SJSA1 (cell line): Measurements from ENCODE around the gene SLC19A1. TPM values are rescaled to one million over a fixed set of nuclear protein-coding genes. Genes with fewer than 3 reads are reported as not detected.
"Not testable (repeated sequence)": the region's sequence is repeated elsewhere in the genome, so short reads cannot be mapped to it uniquely, and the experiment has no call there.

Experiments used
- DNase-seq, 2 experiments: peaks; one replicate each; pipeline ENCODE4 v3.0.0-alpha.2; 2015 to 2020; ENCODE audit warnings: low spot score in 2 of 2, low read depth in 1 of 2
- H3K27ac ChIP-seq: fragments of 250-450 bp; sonication (Bioruptor Pico); 2 replicates; pipeline ENCODE4 v1.5.1; 2020; ENCODE audit warnings: mild to moderate bottlenecking, moderate library complexity
- H3K27me3 ChIP-seq: fragments of 250-450 bp; sonication (Bioruptor Pico); replicated peaks from 2 replicates; pipeline ENCODE4 v1.5.1; 2020; ENCODE audit warnings: mild to moderate bottlenecking, moderate library complexity
- H3K36me3 ChIP-seq: fragments of 250-450 bp; sonication (Bioruptor Pico); 2 replicates; pipeline ENCODE4 v1.5.1; 2020; ENCODE audit warnings: mild to moderate bottlenecking
- H3K4me1 ChIP-seq: fragments of 250-450 bp; sonication (Bioruptor Pico); replicated peaks from 2 replicates; pipeline ENCODE4 v1.6.1; 2021; ENCODE audit warnings: mild to moderate bottlenecking
- H3K4me3 ChIP-seq: fragments of 250-450 bp; sonication (Bioruptor Pico); 2 replicates; pipeline ENCODE4 v1.5.1; 2020; ENCODE audit warnings: mild to moderate bottlenecking
- H3K9me3 ChIP-seq: fragments of 250-450 bp; sonication (Bioruptor Pico); replicated peaks from 2 replicates; pipeline ENCODE4 v1.5.1; 2020; ENCODE audit warnings: mild to moderate bottlenecking
- total RNA-seq: library from RNA; depleted of rRNA; stranded (reverse); fragments of >200 nt; shearing (Covaris generic); gene quantifications from 2 replicates; pipeline ENCODE4 v1.2.3, GENCODE V29; 2014

Gene SLC19A1
- total RNA-seq, 1 experiment from 2014 or later = 18.0 TPM

- H3K27ac ChIP-seq = no peak overlapping the region
- no peak for DNase-seq
- H3K36me3 ChIP-seq = peaks cover 4% of the 10 kb centered on the region
- H3K4me3 ChIP-seq = no peak overlapping the region
- H3K4me1 ChIP-seq = no peaks in the 10 kb centered on the region
- no peaks in the 10 kb centered on the region for H3K9me3 ChIP-seq
- no peaks in the 10 kb centered on the region for H3K27me3 ChIP-seq
These were observed 34.7 kb downstream of the SLC19A1 start for GRCh38 chr21:45507523-45507875.

GRCh38 chr21:45506836-45507522 lies 35.3 kb downstream of the SLC19A1 start:
- DNase-seq = no peak
- H3K27ac ChIP-seq = no peak overlapping the region
- no peak overlapping the region for H3K4me3 ChIP-seq
- no peaks in the 10 kb centered on the region for H3K27me3 ChIP-seq
- H3K4me1 ChIP-seq = no peaks in the 10 kb centered on the region
- H3K9me3 ChIP-seq = no peaks in the 10 kb centered on the region
- H3K36me3 ChIP-seq = no peaks in the 10 kb centered on the region; the same call in 1 of the 2 replicates

- no peak for DNase-seq
- H3K4me1 ChIP-seq = no peaks in the 10 kb centered on the region
- H3K4me3 ChIP-seq = no peak overlapping the region
- no peaks in the 10 kb centered on the region for H3K9me3 ChIP-seq
- H3K27me3 ChIP-seq = no peaks in the 10 kb centered on the region
- no peaks in the 10 kb centered on the region; the same call in 1 of the 2 replicates for H3K36me3 ChIP-seq
- H3K27ac ChIP-seq = no peak overlapping the region
These were observed 35.9 kb downstream of the SLC19A1 start for GRCh38 chr21:45506241-45506817.

- no peaks in the 10 kb centered on the region for H3K9me3 ChIP-seq
- no peaks in the 10 kb centered on the region; the same call in 1 of the 2 replicates for H3K36me3 ChIP-seq
- no peak overlapping the region for H3K27ac ChIP-seq
- no peaks in the 10 kb centered on the region for H3K4me1 ChIP-seq
- H3K4me3 ChIP-seq = no peak overlapping the region
- no peaks in the 10 kb centered on the region for H3K27me3 ChIP-seq
- DNase-seq = no peak
These were observed 36.7 kb downstream of the SLC19A1 start for GRCh38 chr21:45505416-45506021.

- H3K36me3 ChIP-seq = no peaks in the 10 kb centered on the region; the same call in 1 of the 2 replicates
- DNase-seq = no peak
- no peaks in the 10 kb centered on the region for H3K9me3 ChIP-seq
- H3K4me3 ChIP-seq = no peak overlapping the region
- no peaks in the 10 kb centered on the region for H3K27me3 ChIP-seq
- no peaks in the 10 kb centered on the region for H3K4me1 ChIP-seq
- no peak overlapping the region for H3K27ac ChIP-seq
These were observed 37.5 kb downstream of the SLC19A1 start for GRCh38 chr21:45504516-45505415.

GRCh38 chr21:45504021-45504515 lies 38.2 kb downstream of the SLC19A1 start:
- Histone ChIP-seq H3K27ac (no peak overlapping the region), H3K27me3 (no peaks in the 10 kb centered on the region), H3K4me1 (no peaks in the 10 kb centered on the region), H3K36me3 (no peaks in the 10 kb centered on the region), H3K4me3 (no peak overlapping the region), H3K9me3 (no peaks in the 10 kb centered on the region)
- no peak for DNase-seq

GRCh38 chr21:45503226-45503625 lies 39.0 kb downstream of the SLC19A1 start:
- not testable (repeated sequence) for H3K4me3 ChIP-seq, H3K4me1 ChIP-seq, H3K27me3 ChIP-seq, H3K9me3 ChIP-seq, H3K27ac ChIP-seq, H3K36me3 ChIP-seq, DNase-seq

- H3K4me1 ChIP-seq = no peaks in the 10 kb centered on the region
- no peaks in the 10 kb centered on the region for H3K27me3 ChIP-seq
- no peak overlapping the region for H3K4me3 ChIP-seq
- no peaks in the 10 kb centered on the region for H3K9me3 ChIP-seq
- H3K27ac ChIP-seq = no peak overlapping the region
- no peak for DNase-seq
- H3K36me3 ChIP-seq = no peaks in the 10 kb centered on the region
These were observed 39.6 kb downstream of the SLC19A1 start for GRCh38 chr21:45502600-45502999.

GRCh38 chr21:45502006-45502345 lies 40.3 kb downstream of the SLC19A1 start:
- DNase-seq = no peak
- Histone ChIP-seq H3K27ac (no peak overlapping the region), H3K27me3 (no peaks in the 10 kb centered on the region), H3K36me3 (no peaks in the 10 kb centered on the region), H3K4me1 (no peaks in the 10 kb centered on the region), H3K4me3 (no peak overlapping the region), H3K9me3 (no peaks in the 10 kb centered on the region)

- H3K36me3 ChIP-seq, H3K27me3 ChIP-seq, DNase-seq, H3K4me3 ChIP-seq, H3K4me1 ChIP-seq, H3K27ac ChIP-seq, H3K9me3 ChIP-seq: not testable (repeated sequence)
These were observed 40.9 kb downstream of the SLC19A1 start for GRCh38 chr21:45501081-45502005.

GRCh38 chr21:45499970-45500577 lies 42.2 kb downstream of the SLC19A1 start:
- H3K36me3 ChIP-seq = no peaks in the 10 kb centered on the region
- H3K27me3 ChIP-seq = no peaks in the 10 kb centered on the region
- H3K9me3 ChIP-seq = no peaks in the 10 kb centered on the region
- no peak overlapping the region for H3K27ac ChIP-seq
- H3K4me3 ChIP-seq = no peak overlapping the region
- DNase-seq = no peak
- no peaks in the 10 kb centered on the region for H3K4me1 ChIP-seq

- Histone ChIP-seq H3K27me3 (no peaks in the 10 kb centered on the region), H3K4me1 (no peaks in the 10 kb centered on the region), H3K36me3 (no peaks in the 10 kb centered on the region), H3K27ac (no peak overlapping the region), H3K9me3 (no peaks in the 10 kb centered on the region), H3K4me3 (no peak overlapping the region)
- no peak for DNase-seq
These were observed 43.0 kb downstream of the SLC19A1 start for GRCh38 chr21:45499201-45499750.
